Measurements from ENCODE around the gene MYOT.
"Not testable (repeated sequence)": the region's sequence is repeated elsewhere in the genome, so short reads cannot be mapped to it uniquely, and the experiment has no call there.

The MYOT gene

DNA sequence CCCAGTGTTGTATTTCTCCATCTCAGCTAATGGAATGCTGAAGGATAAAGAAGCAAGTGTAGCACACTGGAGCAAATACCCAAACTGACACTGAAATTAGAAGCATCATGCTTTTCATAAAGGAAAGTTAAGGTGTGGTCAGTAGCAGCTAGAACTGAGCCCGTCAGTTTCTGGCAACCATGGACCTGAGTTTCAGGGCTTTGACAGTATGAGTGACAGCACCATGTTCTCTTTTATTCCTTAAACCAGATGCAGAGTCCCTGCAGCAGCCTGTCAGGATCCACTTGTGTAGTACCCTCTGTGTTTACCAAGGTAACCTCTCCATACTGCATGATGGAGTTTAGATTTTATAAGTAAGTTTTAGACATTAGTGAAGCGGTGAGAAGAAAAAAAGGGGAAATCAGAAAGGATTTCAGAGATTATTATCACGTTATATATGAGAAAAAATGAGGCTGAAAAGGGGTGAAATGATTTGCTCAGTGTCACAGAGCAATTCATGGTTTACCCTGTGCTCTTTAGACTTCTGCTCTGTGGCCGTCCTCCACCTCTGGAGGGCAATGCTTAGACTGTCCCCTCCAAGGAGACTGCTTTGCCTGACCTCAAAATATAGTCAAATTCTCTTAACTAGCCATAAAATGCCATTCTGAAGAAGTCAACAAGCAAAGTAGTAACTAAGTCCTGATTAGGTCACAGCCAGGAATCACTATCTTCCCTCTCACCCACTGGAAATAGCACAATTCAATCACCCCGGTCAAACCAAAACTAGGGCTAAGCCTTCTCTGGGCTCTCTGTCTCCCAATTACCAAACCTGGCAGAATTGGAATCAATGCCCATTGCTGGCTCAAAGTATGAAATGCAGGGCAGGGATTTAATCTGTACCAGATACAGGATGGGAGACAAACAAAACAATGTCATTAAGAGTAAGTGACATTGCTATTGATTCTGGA lies 10.5 kb upstream of the MYOT start:
- no peak for DNase-seq (ENCODE audit: low read depth)

DNA sequence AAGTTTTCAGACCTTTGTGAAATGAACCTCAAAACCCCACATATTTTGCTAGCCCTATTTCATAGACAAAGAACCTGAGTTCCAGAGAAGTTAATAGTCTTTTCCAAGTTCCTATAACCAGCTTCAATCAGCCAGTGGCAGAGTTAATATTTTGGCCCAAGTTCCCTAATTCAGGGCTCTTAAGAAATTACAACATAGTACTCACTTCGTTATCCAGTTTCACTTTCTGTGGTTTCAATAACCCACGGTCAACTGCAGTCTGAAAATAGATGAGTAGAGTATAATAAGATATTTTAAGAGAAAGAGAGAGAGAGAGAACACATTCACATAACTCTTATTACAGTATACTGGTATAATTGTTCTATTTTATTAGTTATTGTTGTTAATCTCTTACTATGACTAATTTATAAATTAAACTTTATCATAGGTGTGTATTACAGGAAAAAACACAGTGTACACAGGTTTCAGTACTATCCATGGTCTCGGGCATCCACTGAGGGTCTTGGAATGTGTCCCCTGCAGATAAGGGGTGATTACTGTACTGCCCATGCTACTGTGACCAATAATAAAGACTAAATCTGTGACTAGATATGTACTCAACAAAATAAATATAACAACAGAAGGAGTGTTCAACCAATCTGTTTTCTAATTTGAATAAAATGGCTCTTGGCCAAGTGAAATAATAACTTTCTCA lies 9.3 kb upstream of the MYOT start:
- no peak for DNase-seq (ENCODE audit: low read depth)

DNA sequence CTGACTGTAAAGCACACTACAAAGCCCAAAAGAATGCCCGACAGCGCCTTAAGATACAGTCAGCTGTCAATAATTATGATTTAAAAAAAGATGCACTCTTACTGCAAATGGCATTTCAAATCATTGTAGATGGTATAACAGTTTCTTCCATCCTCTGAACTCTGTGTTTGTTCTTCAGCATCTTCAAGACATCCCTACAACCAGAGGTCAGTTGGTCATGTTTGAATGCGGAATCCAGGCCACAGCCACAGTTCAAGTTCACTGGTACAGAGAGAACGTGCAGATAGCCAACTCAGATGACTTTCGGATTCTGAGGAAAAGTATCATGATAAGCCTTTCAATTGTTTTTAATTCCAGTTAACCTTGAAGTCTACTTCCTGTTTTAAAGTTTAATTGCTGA lies 8.7 kb upstream of the MYOT start:
- DNase-seq (ENCODE audit: low read depth) = no peak

DNA sequence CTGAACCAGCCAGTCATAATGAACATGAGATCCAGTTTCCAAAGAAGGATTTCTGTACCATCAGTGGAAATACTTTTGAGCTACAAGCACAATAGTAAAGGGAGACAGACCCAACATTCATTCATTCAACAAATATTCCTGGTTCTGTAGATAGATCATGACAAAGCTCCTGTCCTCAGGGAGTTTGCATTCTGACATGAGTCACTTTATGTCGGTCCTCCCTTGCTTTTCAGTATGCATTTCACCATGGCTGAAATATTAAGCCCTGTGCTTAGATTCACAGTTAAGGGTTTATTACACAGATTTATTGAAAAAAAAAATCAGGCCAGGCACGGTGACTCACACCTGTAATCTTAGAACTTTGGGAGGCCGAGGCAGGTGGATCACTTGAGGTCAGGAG lies 5.4 kb upstream of the MYOT start:
- no peak for DNase-seq (ENCODE audit: low read depth)

DNA sequence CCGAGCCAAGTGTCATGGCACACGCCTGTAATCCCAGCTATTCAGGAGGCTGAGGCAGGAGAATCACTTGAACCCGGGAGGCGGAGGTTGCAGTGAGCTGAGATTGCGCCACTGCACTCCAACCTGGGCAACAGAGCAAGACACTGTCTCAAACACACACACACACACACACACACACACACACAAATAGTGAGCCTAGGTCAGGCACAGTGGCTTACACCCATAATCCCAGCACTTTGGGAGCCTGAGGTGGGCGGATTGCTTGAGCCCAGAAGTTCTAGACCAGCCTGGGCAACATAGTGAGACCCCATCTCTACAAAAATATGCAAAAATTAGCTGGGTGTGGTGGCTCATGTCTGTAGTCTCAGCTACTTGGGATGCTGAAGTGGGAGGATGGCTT lies 4.0 kb upstream of the MYOT start:
- not testable (repeated sequence) for DNase-seq (ENCODE audit: low read depth)

DNA sequence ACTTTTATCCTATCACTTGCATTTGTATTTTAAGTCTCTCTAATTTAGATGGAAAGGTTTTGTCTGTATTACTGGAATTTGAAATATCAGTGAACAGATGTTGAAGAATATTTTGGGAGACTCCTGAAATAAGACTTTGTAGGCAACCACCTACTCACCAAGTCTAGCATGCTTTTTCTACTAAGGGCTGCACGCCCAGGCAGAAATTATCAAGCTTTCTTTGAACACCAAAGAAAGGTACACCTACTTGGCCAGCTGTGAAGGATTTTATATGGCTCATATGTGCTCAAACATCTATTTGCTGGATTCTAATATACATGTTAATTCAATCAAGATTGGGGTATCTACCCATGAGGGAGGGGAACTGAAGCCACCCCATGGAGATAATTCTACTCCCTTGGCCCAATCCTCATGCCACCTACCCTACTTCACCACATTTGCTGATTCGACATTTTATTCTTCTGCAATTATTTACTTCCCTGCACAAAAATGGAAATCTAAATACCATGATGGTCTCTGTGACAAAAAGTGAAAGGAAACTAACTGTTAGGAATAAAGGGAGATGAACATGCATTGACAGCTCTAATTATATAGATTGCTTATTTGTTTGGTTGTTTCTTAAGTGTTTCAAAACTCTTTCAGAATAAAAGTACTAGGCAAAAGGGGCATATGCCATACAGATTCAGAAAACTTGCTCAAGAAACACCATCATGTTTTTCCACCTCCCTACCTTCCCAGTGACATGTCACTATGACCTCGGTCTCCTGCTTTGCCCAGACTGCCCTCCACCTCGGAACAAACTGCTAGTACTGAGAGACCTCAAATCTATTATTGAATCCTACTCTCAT lies 895 bp upstream of the MYOT start:
- no peak for DNase-seq (ENCODE audit: low read depth)

DNA sequence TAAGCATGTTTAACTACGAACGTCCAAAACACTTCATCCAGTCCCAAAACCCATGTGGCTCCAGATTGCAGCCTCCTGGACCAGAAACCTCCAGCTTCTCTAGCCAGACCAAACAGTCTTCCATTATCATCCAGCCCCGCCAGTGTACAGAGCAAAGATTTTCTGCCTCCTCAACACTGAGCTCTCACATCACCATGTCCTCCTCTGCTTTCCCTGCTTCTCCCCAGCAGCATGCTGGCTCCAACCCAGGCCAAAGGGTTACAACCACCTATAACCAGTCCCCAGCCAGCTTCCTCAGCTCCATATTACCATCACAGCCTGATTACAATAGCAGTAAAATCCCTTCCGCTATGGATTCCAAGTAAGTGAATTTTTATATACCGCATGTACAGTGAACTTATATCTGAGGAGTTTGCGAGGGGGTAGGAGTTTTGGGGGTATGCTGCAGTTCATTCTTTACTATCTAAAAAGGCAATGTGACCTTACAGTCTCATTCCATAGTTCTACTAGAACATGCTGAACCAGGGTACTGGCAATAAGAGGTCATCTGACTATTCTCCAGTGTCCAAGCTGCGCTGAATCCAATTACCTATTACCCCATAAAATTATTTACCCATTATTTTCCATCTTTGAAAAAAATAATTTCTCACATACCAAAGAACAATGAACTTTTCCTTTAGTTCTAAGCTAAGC lies 3.1 kb downstream of the MYOT start:
- no peak for DNase-seq (ENCODE audit: low read depth)

DNA sequence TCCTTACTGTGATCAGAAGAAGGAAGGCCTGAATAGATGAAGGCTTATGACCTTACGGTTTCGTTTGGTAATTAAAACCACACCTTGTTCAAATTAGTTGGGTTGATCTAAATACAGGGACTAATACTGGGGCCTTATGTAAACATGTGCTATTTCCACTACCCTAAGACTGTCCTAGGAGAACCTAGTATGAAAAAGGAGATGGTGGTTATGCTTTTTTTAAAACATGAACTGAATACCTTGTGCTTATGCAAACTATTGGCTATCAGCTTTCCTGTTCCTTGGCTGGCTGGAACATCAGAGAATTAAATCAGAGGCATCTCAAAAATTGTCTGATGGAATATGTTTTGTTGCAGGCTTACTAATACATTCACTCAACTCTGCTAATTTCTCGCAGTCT lies 3.9 kb downstream of the MYOT start:
- no peak for DNase-seq (ENCODE audit: low read depth)

DNA sequence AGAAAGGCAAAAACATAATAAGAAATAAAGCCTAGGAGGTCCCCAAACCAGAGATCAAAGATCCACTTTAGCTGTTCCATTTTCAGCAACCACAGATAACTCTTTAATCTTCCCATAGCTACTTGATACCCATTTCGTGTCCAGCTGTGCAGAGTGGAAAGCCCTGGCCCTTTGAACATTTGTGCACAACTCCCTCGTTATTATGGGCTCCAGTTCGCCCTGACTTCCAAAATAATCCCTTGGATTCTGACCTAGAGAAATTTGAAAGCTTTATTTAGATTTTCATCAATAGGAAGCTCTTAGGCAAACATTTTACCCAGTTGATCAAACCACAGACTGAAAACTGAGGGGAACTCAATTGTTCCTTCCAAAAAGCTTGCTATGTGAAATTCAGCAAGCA lies 4.8 kb downstream of the MYOT start:
- DNase-seq (ENCODE audit: low read depth) = no peak

DNA sequence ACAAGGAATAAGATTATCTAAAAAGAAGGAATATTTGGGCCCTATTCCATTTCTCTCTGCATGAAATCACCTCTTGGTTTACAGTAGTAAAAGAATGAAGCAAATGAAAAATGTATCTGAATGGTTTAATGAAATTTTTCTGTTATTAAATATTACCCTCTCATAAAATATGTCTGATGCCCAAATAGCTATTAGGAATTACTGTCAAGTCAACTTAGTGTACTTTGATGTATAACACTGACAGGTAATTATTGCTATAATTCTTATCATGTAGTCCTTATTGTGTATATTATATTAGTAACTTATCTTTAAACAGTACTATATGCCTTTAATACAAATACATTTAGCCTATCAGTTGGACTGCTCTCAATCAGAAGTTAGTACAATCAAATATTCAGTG lies 8.4 kb downstream of the MYOT start:
- DNase-seq (ENCODE audit: low read depth) = no peak

DNA sequence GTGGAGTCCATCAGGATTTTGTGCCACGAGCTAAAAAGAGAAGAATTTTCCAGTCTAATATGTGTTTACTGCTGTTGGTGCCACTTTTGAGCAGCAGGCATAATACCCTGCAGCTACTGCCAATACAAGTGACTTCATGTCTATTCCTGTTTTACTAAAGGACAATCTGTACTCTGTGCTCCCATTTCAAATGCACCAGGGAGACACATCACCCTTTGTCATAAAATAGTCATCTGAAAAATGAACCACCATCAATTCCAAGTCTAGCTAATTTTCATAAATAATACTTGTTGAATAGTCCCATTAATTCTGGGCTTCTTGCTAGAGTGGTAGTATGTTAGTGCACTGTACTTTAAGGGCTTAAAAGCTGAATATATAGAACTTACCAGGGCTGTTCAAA lies 12.7 kb downstream of the MYOT start:
- no peak for DNase-seq (ENCODE audit: low read depth)

DNA sequence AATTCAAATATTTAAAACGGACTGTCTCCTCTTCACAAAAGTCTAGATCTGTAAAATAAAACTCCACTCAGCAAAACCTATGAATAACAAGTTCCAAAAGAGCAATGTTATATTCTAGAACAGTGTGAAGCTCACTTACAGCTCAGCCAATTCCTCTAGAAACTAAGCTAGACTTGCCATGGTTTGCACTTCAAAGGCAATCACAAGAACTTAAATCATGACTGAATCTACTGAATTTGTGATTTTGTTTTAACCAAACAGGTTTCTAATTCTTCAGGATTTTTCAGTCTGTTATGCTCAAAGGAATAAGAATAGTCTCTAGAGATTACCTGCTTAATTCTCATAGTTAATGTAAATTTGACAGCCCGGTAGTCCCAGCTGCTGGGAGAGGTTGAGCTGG lies 20.2 kb downstream of the MYOT start:
- no peak for DNase-seq (ENCODE audit: low read depth)

DNA sequence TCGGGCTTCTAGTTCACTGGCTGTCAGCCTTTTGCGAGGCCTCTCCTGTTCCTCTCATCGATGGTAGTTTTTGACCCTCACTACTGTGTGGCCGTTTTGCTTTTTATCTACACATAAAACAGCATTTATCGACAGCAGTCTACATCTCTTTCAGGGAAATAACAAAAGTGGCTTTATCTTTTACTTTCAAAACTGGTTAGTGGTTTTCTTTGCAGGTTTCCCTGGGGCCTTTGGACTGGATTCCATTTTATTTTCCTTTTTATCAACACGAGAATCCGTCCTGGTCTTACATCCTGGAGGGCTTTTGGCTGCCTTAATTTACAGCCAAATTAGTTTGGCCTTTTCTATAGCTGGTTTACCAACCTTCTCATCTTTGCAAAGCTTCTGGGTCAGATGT lies 20.8 kb downstream of the MYOT start:
- DNase-seq (ENCODE audit: low read depth) = no peak

DNA sequence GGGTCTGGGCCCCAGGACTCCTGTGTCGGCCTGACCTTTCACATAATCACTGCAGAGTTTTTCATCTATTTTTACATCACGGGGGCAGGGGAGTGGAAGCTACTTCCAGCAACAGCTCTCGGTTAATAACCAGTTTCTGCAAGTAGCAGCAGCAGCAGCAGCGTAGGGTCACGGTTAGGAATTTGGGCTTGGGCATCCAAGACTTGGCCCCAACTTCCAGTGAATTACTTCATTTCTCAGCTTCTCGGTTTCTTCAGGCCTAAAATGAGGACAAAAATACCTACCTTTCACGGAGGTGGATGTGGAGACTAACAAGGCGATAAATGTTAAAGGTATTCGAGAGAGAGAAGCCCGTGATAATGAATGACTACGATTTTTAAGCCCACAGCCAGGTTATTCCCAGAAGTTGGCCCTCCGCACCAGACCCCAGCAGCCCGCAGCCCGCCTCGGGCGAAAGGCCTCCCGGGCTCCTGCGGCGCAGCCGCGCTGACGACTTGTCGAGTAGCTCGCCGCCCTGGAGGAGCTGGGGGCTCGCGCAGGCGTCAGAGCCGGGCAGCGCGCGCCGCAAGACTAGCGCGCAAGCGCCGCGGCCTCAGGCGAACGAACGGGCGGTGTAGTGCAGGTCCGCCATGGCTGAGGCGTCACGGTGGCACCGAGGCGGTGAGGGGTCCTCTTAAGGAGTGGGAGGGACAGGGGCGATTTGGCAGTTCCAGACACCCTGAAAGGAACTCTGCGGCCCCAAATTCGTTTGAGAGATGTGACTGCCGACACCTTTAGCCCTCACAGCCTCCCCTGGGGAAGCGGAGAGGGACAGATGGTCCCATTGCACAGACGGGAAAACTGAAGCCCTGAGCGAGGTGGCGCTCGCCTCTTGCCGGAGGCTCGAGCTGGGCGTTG lies 21.5 kb downstream of the MYOT start, which contains the start of gene PKD2L2:
PKD2L2 (plus strand) TSS at position 595 of the 897 bp plus-strand sequence; CDS start at position 630, 35 bp downstream.
- peak; percentile 54 for DNase-seq (ENCODE audit: low read depth)

DNA sequence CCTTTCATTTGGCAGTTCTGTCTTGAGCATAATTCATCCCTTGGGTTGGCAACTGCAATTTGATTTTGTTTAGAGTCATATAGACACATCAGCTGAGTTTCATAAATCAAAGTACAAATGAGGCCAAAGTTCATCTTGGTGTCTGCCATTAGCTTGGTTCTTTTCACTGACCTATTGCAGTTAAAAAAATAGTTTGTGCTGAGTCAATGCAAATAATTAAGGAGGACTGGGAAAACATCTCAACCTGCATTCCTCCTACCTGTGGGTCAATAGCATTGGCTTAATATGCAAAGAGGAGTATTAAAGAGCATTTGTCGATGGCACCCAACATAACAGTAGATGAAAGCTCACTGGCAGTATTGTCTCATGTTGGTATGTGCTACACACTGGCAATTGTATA lies 23.2 kb downstream of the MYOT start:
- DNase-seq (ENCODE audit: low read depth) = no peak

DNA sequence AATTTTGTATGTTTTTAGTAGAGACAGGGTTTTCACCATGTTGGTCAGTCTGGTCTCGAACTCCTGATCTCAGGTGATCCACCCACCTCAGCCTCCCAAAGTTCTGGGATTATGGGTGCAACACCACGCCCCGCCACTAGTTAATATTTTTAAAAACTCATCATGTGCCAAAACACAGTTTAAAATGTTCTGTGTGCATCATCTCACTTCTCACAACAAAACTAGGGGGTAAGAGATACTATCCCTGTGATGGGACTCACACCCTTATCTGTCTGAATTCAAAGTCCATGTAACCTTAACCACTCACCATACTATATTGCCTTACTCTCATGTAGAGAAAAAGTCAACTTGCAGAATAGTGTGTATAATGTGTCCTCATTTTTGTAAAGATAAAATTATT lies 24.2 kb downstream of the MYOT start:
- DNase-seq (ENCODE audit: low read depth) = no peak

DNA sequence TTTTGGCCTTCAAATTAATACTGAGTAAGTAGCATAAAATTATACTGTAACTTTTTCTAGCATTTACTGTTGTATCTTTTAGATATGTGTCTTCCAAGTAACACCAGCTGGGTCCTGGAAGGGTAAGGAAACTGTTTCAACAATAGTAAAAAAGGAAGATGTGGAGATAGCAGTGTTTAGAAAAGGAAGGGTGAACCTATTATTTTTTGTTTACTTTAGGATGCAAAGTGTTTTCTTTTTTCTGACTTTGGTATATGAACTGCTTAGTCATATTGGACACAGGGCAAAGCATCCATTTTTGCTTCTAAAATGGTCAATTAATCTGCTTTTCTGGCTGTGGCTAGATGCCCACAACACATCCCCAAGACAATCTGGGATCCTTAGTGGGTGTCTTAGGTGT lies 26.9 kb downstream of the MYOT start:
- DNase-seq (ENCODE audit: low read depth) = no peak

DNA sequence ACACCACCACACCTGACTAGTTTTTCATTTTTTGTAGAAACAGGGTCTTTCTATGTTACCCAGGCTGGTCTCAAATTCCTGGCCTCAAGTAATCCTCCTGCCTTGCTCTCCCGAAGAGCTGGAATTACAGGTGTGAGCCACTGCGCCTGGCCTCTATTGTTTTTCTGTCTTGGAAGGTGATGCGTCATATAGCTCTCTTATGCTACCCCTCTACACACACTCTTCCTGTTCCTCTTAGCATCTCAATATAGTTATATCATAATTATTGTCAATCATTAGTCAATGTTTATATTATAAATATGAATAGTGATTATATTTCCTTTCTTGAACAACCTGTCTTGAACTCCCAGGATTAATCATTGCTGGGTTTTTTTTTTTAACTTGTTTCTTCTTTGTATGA lies 28.9 kb downstream of the MYOT start:
- no peak for DNase-seq (ENCODE audit: low read depth)

DNA sequence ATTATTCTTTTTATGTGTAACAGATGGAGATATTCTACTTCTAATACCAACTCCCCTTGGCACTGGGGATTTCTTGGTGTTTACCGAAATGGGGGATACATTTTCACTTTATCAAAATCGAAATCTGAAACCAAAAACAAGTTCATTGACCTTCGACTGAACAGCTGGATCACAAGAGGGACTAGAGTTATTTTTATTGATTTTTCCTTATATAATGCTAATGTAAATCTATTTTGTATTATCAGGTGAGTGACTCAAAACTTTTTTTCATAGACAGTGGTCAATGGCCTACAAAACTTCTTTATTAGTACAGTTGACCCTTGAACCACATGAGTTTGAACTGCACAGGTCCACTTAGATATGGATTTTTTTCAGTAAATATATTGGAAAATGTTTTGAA lies 31.8 kb downstream of the MYOT start:
- no peak for DNase-seq (ENCODE audit: low read depth)

DNA sequence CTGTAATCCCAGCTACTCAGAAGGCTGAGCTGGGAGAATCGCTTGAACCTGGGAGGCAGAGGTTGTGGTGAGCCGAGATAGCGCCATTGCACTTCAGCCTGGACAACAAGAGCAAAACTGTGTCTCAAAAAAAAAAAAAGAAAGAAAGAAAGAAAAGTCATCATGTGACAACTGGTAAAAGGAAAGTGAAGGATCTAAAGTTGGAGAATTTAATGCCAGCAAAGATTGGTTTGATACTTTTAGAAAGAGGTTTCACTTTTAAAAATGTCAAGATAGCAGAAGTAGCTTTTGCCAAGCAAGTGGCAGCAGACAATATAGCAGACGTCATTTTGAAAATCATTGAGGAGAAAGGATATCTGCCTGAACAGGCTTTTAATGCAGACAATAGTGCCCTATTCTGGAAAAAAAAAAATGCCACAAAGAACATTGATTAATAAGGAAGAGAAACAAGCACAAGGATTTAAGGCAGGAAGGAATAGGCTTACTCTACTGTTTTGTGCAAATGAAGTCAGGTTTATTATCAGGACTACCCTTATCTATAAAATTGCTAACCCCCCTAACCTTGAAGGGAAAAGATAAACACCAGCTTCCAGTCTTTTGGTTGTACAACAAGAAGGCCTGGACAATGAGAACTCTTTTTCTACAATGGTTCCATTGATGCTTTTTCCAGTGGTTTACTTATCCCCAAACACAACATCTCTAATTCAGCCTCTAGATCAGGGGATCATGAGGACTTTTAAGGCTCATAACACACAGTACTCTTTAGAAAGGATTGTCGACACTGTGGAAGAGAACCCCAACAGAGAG lies 33.6 kb downstream of the MYOT start:
- no peak for DNase-seq (ENCODE audit: low read depth)

All from GM04504 (cell line).